GM12864 (cell line): ENCODE data around the gene SPATC1L.

Source experiments
- DNase-seq: peaks from one replicate; pipeline ENCODE4 v3.0.0-alpha.2; 2011; ENCODE audit warnings: low read depth
- H3K4me3 ChIP-seq: 2 replicates; pipeline ENCODE4 v1.5.1; 2011; ENCODE audit warnings: mild to moderate bottlenecking, low read depth, low read length, control low read depth
- CTCF ChIP-seq: IDR thresholded peaks from 2 replicates; pipeline ENCODE4 v1.5.1; 2011; ENCODE audit warnings: low read depth, mild to moderate bottlenecking, moderate library complexity, low read length, control low read depth, inconsistent platforms; ENCODE audit errors: missing control alignments

SPATC1L gene

GRCh38 chr21:46183910-46184624 is at the start of gene SPATC1L:
Gene SPATC1L, minus strand, starts transcription at chr21:46184459. Its CDS starts 1,643 bp downstream, at chr21:46182816.
- no peak for TF ChIP-seq CTCF
- peak; percentile 31 for DNase-seq
- H3K4me3 ChIP-seq = peak within 1 kb of the TSS; percentile 78

- no peak for TF ChIP-seq CTCF
- DNase-seq = no peak
Observed at GRCh38 chr21:46229923-46230260, 45.6 kb upstream of the SPATC1L start.

GRCh38 chr21:46229133-46229922 is 45.1 kb upstream of the SPATC1L start:
- TF ChIP-seq CTCF = peak; percentile 62
- peak overlapping the region; percentile 87 for H3K4me3 ChIP-seq
- no peak for DNase-seq

More at GRCh38 chr21:46229923-46230260, 45.6 kb upstream of the SPATC1L start:
- H3K4me3 ChIP-seq = peak overlapping the region; percentile 87

- H3K4me3 ChIP-seq = peak within 1 kb of the TSS; percentile 87
- DNase-seq = peak; percentile 93
- TF ChIP-seq CTCF = no peak
Observed at GRCh38 chr21:46228345-46229051, 44.2 kb upstream of the SPATC1L start, which contains the start of gene LSS. Gene LSS, minus strand, starts transcription at chr21:46228774. Its CDS starts 29 bp downstream, at chr21:46228745.

- peak overlapping the region; percentile 84 for H3K4me3 ChIP-seq
- DNase-seq = no peak
- no peak for TF ChIP-seq CTCF
Observed at GRCh38 chr21:46227811-46228344, 43.6 kb upstream of the SPATC1L start.

- DNase-seq = no peak
- peak overlapping the region; percentile 84 for H3K4me3 ChIP-seq
- no peak for TF ChIP-seq CTCF
Observed at GRCh38 chr21:46226920-46227599, 42.8 kb upstream of the SPATC1L start.
